Gastroesophageal sphincter (tissue), 3 donors: ENCODE results near the gene RELL1.

ENCODE experiments used
- CTCF ChIP-seq, 4 experiments: fragments of 200-600 bp in 2 of 4; fragments of 450-650 bp in 2 of 4; sonication (generic) in 1 of 4; IDR thresholded peaks; one replicate each; pipeline ENCODE4 v1.5.1; 2017 to 2019; ENCODE audit warnings: antibody characterized with exemption in 4 of 4, mild to moderate bottlenecking in 2 of 4, moderate library complexity in 2 of 4
- EP300 ChIP-seq: sonication (generic); formaldehyde crosslinking; IDR thresholded peaks from one replicate; pipeline ENCODE4 v1.6.1; 2017; ENCODE audit warnings: antibody characterized with exemption, mild to moderate bottlenecking
- POLR2A ChIP-seq, 2 donors: fragments of 450-650 bp; IDR thresholded peaks; one replicate each; pipeline ENCODE4 v1.6.1; 2017; ENCODE audit warnings: antibody characterized with exemption in 2 of 2, mild to moderate bottlenecking in 2 of 2, moderate library complexity in 1 of 2
- POLR2AphosphoS5 ChIP-seq: sonication (generic); formaldehyde crosslinking; IDR thresholded peaks from one replicate; pipeline ENCODE4 v1.6.1; 2017; ENCODE audit warnings: antibody characterized with exemption

- TF ChIP-seq POLR2A (IDR thresholded peaks at IDR 0.05), result no peak
- TF ChIP-seq CTCF (IDR thresholded peaks at IDR 0.05), result no peak
- no peak for TF ChIP-seq POLR2AphosphoS5
- no peak for TF ChIP-seq EP300
Measured at GRCh38 chr4:37615059-37615719, 71.0 kb downstream of the RELL1 start.
